HEK293T (cell line): ENCODE data around the gene TMC8.
"Not testable (repeated sequence)": the region's sequence is repeated elsewhere in the genome, so short reads cannot be mapped to it uniquely, and the experiment has no call there.

ENCODE experiments used
- CTCF ChIA-PET: fragments of 350-600 bp; formaldehyde crosslinking; extraction: SDS; loops from one replicate; lab custom pipeline; 2021; ENCODE audit warnings: antibody characterized with exemption, inconsistent platforms; lab: Yijun Ruan, JAX
- POLR2A ChIA-PET: fragments of 350-600 bp; formaldehyde crosslinking; extraction: SDS; loops from one replicate; lab custom pipeline; 2020; ENCODE audit warnings: antibody characterized with exemption, inconsistent platforms; lab: Yijun Ruan, JAX
- DNase-seq: peaks from one replicate; pipeline ENCODE4 v3.0.0; 2012; ENCODE audit warnings: mixed read lengths; ENCODE audit errors: extremely low spot score
- ARNT ChIP-seq: fragments of 450-650 bp; IDR thresholded peaks from 2 replicates; pipeline ENCODE4 v1.6.1; 2017; ENCODE audit warnings: mild to moderate bottlenecking
- BHLHE40 ChIP-seq: fragments of 450-650 bp; IDR thresholded peaks from 2 replicates; pipeline ENCODE4 v1.6.1; 2016; ENCODE audit warnings: mild to moderate bottlenecking, moderate library complexity, borderline replicate concordance
- CTBP1 ChIP-seq: fragments of 450-650 bp; IDR thresholded peaks from 2 replicates; pipeline ENCODE4 v1.6.1; 2016; ENCODE audit warnings: borderline replicate concordance
- ELF4 ChIP-seq: fragments of 450-650 bp; IDR thresholded peaks from 2 replicates; pipeline ENCODE4 v1.6.1; 2017; ENCODE audit warnings: antibody characterized with exemption
- FOXA1 ChIP-seq: fragments of 450-650 bp; IDR thresholded peaks from 2 replicates; pipeline ENCODE4 v1.6.1; 2016; ENCODE audit warnings: mild to moderate bottlenecking
- FOXK2 ChIP-seq: fragments of 450-650 bp; IDR thresholded peaks from 2 replicates; pipeline ENCODE4 v1.6.1; 2016; ENCODE audit warnings: mild to moderate bottlenecking
- FOXM1 ChIP-seq: fragments of 450-650 bp; IDR thresholded peaks from 2 replicates; pipeline ENCODE4 v1.6.1; 2017; ENCODE audit warnings: mild to moderate bottlenecking, borderline replicate concordance
- HDGF ChIP-seq: fragments of 450-650 bp; IDR thresholded peaks from 2 replicates; pipeline ENCODE4 v1.6.1; 2017; ENCODE audit warnings: antibody characterized with exemption, borderline replicate concordance
- L3MBTL2 ChIP-seq: fragments of 450-650 bp; conservative IDR thresholded peaks from 2 replicates; pipeline ENCODE4 v1.6.1; 2016; ENCODE audit warnings: mild to moderate bottlenecking
- LEF1 ChIP-seq: fragments of 450-650 bp; IDR thresholded peaks from 2 replicates; pipeline ENCODE4 v1.6.1; 2017; ENCODE audit warnings: mild to moderate bottlenecking, borderline replicate concordance
- NFRKB ChIP-seq: fragments of 450-650 bp; IDR thresholded peaks from 2 replicates; pipeline ENCODE4 v1.6.1; 2016; ENCODE audit warnings: mild to moderate bottlenecking, moderate library complexity
- SP1 ChIP-seq: fragments of 450-650 bp; IDR thresholded peaks from 2 replicates; pipeline ENCODE4 v1.6.1; 2017
- SUZ12 ChIP-seq: fragments of 450-650 bp; IDR thresholded peaks from 2 replicates; pipeline ENCODE4 v1.6.1; 2016; ENCODE audit warnings: mild to moderate bottlenecking
- TARDBP ChIP-seq: fragments of 450-650 bp; IDR thresholded peaks from 2 replicates; pipeline ENCODE4 v1.6.1; 2016
- ZNF384 ChIP-seq: fragments of 450-650 bp; IDR thresholded peaks from 2 replicates; pipeline ENCODE4 v1.6.1; 2016
- TF ChIP-seq, protein P1 (sequence below): fragments of 450-650 bp; IDR thresholded peaks from 2 replicates; pipeline ENCODE4 v1.6.1; 2016

The TMC8 gene

DNA sequence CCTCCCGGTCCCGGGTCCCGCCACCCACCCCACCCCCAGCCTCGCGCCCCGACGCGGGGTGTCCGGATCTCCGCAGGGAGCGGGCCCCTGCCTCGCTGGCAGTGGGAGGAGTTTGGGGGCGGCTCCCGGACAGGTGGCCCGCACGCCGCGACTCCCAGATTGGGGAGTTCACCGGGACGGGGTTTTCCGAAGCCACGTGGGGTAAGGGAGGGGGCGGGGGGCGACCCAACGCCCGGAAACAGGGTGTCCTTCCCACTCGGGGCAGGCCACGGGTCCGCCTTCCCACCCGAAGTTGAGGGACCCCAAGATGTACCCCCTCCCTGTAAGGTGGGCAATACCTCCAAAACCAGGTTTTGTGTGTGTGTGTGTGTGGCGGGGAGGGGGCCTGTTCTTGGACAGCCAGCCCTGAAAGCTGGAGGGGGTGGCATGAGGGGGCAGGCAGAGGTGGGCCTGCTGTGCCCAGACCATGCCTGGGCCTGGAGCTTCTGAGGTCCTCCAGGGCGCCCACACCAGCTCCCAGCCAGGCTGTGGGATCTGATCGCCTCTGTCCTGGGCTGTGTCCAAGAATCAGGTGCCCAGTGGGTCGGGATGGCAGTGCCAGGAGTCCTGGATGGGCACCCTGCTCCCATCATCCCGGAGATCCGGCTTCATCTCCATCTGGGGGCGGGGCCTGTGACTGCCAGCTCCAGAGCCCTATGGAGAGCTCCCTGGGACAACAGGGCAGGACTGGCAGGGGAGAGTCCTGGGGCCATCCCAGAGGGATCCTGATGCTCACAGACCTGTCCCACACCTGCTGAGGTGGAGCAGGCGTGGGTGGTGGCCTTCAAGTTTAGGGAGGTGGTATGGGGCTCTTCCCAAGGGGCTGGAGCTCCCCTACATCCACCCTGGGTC is 38.6 kb downstream of the TMC8 start:
- ChIA-PET CTCF (no interaction called here), POLR2A (interaction anchor here (0.9 to 4.0 kb wide), 5 partner anchors 12 to 56 kb away, joined by 4 to 31 read pairs (median 5); partner anchors contain the start of genes AFMID and TK1)
- DNase-seq: peak; percentile 53
- TF ChIP-seq FOXA1 (no peak), ELF4 (no peak)
- TF ChIP-seq, protein P1, sequence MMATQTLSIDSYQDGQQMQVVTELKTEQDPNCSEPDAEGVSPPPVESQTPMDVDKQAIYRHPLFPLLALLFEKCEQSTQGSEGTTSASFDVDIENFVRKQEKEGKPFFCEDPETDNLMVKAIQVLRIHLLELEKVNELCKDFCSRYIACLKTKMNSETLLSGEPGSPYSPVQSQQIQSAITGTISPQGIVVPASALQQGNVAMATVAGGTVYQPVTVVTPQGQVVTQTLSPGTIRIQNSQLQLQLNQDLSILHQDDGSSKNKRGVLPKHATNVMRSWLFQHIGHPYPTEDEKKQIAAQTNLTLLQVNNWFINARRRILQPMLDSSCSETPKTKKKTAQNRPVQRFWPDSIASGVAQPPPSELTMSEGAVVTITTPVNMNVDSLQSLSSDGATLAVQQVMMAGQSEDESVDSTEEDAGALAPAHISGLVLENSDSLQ: peak; percentile 91

DNA sequence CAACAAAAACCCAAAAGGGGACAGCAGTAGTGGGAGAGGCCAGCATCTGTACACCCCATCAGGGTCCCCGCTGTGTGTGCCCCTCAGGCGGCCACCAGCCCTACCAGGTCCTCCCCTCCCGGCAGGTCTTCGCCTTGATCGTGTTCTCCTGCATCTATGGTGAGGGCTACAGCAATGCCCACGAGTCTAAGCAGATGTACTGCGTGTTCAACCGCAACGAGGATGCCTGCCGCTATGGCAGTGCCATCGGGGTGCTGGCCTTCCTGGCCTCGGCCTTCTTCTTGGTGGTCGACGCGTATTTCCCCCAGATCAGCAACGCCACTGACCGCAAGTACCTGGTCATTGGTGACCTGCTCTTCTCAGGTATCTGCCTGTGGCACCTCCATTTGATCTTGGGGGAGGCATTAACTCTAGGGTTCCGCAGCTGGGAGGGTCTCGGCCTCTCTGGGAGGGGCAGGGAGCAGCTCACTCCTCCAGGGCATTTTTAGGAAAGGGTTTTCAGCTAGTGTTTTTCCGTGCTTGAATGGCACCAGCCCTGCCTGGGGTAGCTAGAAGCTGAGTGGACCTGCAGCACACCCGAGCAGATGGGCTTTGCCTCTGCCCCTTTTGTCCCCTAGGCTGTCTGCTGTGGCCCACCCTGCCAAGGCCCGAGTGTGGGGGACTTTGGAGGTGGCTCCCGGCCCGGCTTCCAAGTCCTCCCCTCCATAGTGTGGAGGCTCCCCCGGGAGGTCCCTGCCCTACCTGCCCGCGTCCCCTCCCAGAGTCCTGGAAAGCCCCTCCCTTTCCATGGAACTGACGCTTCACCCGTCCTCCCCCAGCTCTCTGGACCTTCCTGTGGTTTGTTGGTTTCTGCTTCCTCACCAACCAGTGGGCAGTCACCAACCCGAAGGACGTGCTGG is 40.4 kb downstream of the TMC8 start:
- ChIA-PET POLR2A (interaction anchor here (0.9 to 4.0 kb wide), 2 partner anchors 16 to 33 kb away, joined by 4 to 31 read pairs; partner anchors contain the start of genes AFMID and TK1), CTCF (no interaction called here)
- no peak for DNase-seq
- TF ChIP-seq CTBP1: no peak
- TF ChIP-seq, protein P1: no peak
- TF ChIP-seq SUZ12: no peak
- no peak for TF ChIP-seq HDGF
- TF ChIP-seq ELF4: no peak
- no peak for TF ChIP-seq TARDBP
- TF ChIP-seq L3MBTL2: no peak
- TF ChIP-seq NFRKB: no peak
- no peak for TF ChIP-seq SP1

DNA sequence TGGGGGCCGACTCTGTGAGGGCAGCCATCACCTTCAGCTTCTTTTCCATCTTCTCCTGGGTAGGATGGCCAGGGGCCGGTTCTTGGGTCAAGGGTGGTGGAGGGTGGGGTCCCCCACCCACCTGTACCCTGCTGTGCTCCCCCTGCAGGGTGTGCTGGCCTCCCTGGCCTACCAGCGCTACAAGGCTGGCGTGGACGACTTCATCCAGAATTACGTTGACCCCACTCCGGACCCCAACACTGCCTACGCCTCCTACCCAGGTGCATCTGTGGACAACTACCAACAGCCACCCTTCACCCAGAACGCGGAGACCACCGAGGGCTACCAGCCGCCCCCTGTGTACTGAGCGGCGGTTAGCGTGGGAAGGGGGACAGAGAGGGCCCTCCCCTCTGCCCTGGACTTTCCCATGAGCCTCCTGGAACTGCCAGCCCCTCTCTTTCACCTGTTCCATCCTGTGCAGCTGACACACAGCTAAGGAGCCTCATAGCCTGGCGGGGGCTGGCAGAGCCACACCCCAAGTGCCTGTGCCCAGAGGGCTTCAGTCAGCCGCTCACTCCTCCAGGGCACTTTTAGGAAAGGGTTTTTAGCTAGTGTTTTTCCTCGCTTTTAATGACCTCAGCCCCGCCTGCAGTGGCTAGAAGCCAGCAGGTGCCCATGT is 41.1 kb downstream of the TMC8 start:
- ChIA-PET CTCF (interaction anchor here (0.6 kb wide), 1 partner anchor 804 kb away, joined by 9 read pairs; no protein-coding TSS in a partner anchor), POLR2A (interaction anchor here (1.0 to 4.0 kb wide), 2 partner anchors 15 to 51 kb away, joined by 3 to 31 read pairs; partner anchors contain the start of genes AFMID and TK1)
- DNase-seq: not testable (repeated sequence)

DNA sequence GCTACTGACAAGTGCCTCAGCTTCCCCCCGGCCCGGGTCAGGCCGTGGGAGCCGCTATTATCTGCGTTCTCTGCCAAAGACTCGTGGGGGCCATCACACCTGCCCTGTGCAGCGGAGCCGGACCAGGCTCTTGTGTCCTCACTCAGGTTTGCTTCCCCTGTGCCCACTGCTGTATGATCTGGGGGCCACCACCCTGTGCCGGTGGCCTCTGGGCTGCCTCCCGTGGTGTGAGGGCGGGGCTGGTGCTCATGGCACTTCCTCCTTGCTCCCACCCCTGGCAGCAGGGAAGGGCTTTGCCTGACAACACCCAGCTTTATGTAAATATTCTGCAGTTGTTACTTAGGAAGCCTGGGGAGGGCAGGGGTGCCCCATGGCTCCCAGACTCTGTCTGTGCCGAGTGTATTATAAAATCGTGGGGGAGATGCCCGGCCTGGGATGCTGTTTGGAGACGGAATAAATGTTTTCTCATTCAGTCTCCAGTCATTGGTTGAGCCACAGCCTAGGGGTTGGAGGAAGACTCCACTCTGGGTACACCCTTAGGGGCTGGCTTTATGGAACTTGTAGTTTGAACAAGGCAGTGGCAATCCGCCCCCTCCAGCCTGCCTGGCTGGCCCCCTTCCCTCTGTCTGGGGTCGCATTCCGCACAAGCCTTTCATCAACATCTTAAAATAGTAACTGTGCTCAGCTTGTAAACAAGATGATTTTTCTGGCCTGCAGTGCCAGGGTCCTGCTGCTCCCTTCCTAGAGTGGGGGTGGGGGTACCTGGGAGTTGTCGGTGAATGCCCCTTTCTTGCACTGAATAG is 41.9 kb downstream of the TMC8 start:
- POLR2A ChIA-PET: interaction anchor here (1.0 to 4.0 kb wide), 4 partner anchors 14 to 52 kb away, joined by 3 to 31 read pairs (median 16); partner anchors contain the start of genes AFMID and TK1
- no peak for DNase-seq

DNA sequence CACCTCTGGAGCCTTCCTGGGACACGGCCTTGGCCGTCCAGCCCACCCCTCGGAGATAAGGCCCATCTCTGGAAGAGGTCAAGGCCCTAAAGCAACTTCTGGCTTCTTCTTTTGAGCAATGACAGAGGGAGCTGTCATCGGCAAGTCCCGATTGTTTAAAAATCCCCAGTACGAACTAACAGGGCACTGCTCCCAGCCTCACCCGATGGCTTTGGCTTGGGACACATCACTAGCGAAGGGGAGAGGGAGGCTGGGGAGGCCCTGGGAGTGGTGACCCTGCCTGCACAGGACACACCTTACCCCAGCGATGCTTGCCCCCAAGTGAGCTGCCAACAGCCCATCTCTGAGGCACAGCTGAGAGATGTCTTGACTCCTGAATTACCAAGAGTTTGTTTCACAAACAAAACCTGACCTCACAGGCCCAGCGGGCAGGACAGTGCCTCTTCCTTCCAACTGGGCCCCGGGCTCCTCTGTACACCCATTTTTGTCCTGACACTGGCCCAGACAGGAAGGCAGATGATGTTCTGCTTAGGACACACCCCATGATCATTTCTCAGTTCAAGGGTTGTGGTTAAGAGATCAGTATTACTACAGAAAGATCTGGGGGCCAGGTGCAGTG is 42.6 kb downstream of the TMC8 start:
- DNase-seq: no peak
- TF ChIP-seq FOXA1 (no peak), LEF1 (no peak), NFRKB (no peak), CTBP1 (no peak)
- TF ChIP-seq, protein P1: no peak
- ChIA-PET POLR2A (interaction anchor here (1.1 to 3.4 kb wide), 3 partner anchors 13 to 33 kb away, joined by 4 to 24 read pairs (median 7); partner anchors contain the start of genes AFMID and TK1), CTCF (no interaction called here)

More for the DNA sequence above, 41.9 kb downstream of the TMC8 start:
- CTCF ChIA-PET: interaction anchor here (0.6 kb wide), 1 partner anchor 803 kb away, joined by 9 read pairs; no protein-coding TSS in a partner anchor
- TF ChIP-seq FOXA1 (no peak), HDGF (no peak), SUZ12 (no peak), ARNT (no peak), FOXK2 (no peak), LEF1 (no peak), NFRKB (no peak), SP1 (no peak), BHLHE40 (no peak), FOXM1 (no peak), CTBP1 (no peak), TARDBP (no peak), L3MBTL2 (no peak), ELF4 (no peak), ZNF384 (no peak)
- TF ChIP-seq, protein P1: no peak
